ENCODE measurements around the gene SCAF8. TPM values are rescaled to one million over a fixed set of nuclear protein-coding genes. Genes with fewer than 3 reads are reported as not detected.

Gene SCAF8
- total and polyA plus RNA-seq, 9 of the 15 experiments (the other 6 are each of a cell fraction or from before 2014, with no cell fraction given), result 10.5 to 46.6 (median 23.2) TPM

- no peak; the same call in 1 of the 2 replicates for TF ChIP-seq TCF7 (IDR thresholded peaks at IDR 0.05; ENCODE audit: borderline replicate concordance)
- TF ChIP-seq, protein P1, sequence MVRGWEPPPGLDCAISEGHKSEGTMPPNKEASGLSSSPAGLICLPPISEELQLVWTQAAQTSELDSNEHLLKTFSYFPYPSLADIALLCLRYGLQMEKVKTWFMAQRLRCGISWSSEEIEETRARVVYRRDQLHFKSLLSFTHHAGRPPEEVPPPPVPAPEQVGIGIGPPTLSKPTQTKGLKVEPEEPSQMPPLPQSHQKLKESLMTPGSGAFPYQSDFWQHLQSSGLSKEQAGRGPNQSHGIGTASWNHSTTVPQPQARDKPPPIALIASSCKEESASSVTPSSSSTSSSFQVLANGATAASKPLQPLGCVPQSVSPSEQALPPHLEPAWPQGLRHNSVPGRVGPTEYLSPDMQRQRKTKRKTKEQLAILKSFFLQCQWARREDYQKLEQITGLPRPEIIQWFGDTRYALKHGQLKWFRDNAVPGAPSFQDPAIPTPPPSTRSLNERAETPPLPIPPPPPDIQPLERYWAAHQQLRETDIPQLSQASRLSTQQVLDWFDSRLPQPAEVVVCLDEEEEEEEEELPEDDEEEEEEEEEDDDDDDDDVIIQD (CRISPR knock-in tag; IDR thresholded peaks at IDR 0.05), result no peak
- TF ChIP-seq ETV1 (tag; conservative IDR thresholded peaks at IDR 0.05; ENCODE audit: low read depth), result no peak
- no peak for TF ChIP-seq CTCF (IDR thresholded peaks at IDR 0.05 in 2 of 3, conservative IDR thresholded peaks at IDR 0.05 in 1 of 3; ENCODE audit: insufficient read depth in 2 of 3, low read depth in 1 of 3, low read length in 3 of 3)
- no peak for TF ChIP-seq RFX5 (IDR thresholded peaks at IDR 0.05; ENCODE audit: low read depth, low read length)
- TF ChIP-seq, protein P2, sequence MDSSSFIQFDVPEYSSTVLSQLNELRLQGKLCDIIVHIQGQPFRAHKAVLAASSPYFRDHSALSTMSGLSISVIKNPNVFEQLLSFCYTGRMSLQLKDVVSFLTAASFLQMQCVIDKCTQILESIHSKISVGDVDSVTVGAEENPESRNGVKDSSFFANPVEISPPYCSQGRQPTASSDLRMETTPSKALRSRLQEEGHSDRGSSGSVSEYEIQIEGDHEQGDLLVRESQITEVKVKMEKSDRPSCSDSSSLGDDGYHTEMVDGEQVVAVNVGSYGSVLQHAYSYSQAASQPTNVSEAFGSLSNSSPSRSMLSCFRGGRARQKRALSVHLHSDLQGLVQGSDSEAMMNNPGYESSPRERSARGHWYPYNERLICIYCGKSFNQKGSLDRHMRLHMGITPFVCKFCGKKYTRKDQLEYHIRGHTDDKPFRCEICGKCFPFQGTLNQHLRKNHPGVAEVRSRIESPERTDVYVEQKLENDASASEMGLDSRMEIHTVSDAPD (CRISPR knock-in tag; IDR thresholded peaks at IDR 0.05), result no peak
- TF ChIP-seq, protein P3, sequence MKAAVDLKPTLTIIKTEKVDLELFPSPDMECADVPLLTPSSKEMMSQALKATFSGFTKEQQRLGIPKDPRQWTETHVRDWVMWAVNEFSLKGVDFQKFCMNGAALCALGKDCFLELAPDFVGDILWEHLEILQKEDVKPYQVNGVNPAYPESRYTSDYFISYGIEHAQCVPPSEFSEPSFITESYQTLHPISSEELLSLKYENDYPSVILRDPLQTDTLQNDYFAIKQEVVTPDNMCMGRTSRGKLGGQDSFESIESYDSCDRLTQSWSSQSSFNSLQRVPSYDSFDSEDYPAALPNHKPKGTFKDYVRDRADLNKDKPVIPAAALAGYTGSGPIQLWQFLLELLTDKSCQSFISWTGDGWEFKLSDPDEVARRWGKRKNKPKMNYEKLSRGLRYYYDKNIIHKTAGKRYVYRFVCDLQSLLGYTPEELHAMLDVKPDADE (conservative IDR thresholded peaks at IDR 0.05; ENCODE audit: control insufficient read depth, low read depth, low read length), result 0 out of 2 replicates have a peak, but pooled peaks have one; percentile 52
- no peak for TF ChIP-seq ZBTB8A (IDR thresholded peaks at IDR 0.05; ENCODE audit: partially characterized antibody)
- TF ChIP-seq ZNF253 (CRISPR knock-in tag; conservative IDR thresholded peaks at IDR 0.05), result no peak
- TF ChIP-seq MED1 (CRISPR knock-in tag; IDR thresholded peaks at IDR 0.05; ENCODE audit: borderline replicate concordance), result no peak
- no peak for TF ChIP-seq ELF1 (tag; IDR thresholded peaks at IDR 0.05)
- TF ChIP-seq BACH1 (tag; IDR thresholded peaks at IDR 0.05), result no peak
- no peak for TF ChIP-seq MTF1 (CRISPR knock-in tag; IDR thresholded peaks at IDR 0.05; ENCODE audit: borderline replicate concordance)
- no peak for TF ChIP-seq SREBF2 (CRISPR knock-in tag; IDR thresholded peaks at IDR 0.05)
- TF ChIP-seq RBFOX2 (IDR thresholded peaks at IDR 0.05; ENCODE audit: low read depth, low read length), result peak; percentile 93
- no peak for TF ChIP-seq SNIP1 (IDR thresholded peaks at IDR 0.05; ENCODE audit: low read depth)
- no peak for TF ChIP-seq RBM15 (IDR thresholded peaks at IDR 0.05; ENCODE audit: insufficient read depth, low read length)
- TF ChIP-seq TEAD2 (tag; IDR thresholded peaks at IDR 0.05), result no peak
- TF ChIP-seq ZNF347 (CRISPR knock-in tag; IDR thresholded peaks at IDR 0.05; ENCODE audit: low read depth), result no peak
- TF ChIP-seq, protein P4, sequence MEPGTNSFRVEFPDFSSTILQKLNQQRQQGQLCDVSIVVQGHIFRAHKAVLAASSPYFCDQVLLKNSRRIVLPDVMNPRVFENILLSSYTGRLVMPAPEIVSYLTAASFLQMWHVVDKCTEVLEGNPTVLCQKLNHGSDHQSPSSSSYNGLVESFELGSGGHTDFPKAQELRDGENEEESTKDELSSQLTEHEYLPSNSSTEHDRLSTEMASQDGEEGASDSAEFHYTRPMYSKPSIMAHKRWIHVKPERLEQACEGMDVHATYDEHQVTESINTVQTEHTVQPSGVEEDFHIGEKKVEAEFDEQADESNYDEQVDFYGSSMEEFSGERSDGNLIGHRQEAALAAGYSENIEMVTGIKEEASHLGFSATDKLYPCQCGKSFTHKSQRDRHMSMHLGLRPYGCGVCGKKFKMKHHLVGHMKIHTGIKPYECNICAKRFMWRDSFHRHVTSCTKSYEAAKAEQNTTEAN (CRISPR knock-in tag; IDR thresholded peaks at IDR 0.05), result no peak
- no peak for TF ChIP-seq SMAD4 (CRISPR knock-in tag; conservative IDR thresholded peaks at IDR 0.05)
Observed at GRCh38 chr6:154733626-154734382, 588 bp downstream of the SCAF8 start (continued).

Data from K562 (cell line).